NCI-H1436 treated with DMSO at 0.1 percent for 48 hours (cell line): ENCODE results near the gene PDE11A.

ENCODE experiments used
- DNase-seq: peaks from one replicate; lab custom pipeline; 2025; lab: John Stamatoyannopoulos, UW

The PDE11A gene

DNA sequence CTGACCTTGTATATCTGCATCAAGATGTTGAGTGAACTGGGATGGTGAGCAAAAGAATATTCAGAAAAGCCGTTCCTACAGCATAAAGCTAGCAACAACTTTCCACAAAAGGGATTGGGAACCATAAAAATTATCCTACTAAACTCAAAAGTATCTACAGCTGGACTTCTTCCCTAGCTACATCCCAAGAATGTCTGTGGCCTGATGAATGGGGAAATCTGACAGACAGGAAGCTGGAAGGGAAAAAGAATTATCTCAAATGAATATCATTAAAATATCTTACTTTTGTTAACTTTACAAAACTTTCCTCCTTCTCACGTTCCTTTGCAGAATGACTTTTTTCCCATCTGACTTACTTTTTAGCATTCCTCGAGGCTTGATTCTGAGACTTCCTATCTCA lies 150.9 kb downstream of the PDE11A start:
- no peak for DNase-seq

- DNase-seq: no peak
Observed at GRCh38 chr2:177917169-177917568, 155.4 kb downstream of the PDE11A start.

GRCh38 chr2:177916342-177916741 lies 156.2 kb downstream of the PDE11A start:
- no peak for DNase-seq

DNA sequence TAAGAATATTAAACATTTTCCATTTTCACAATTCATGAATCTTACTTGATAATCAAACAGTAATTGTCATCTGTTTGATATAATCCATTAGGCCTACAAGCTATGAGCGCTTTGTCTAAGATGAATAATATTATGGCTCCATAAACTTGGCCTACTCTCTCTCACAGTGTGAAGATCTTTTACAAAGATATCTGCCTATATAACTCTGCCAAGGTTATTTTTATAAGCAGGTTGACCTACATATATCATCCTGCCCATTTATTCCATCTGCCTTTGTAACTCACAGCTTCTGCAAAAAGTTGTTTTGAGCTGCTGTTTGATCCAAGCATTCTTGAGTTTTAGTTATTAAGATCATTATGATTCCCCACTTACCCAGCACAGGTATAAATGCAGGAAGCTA lies 158.3 kb downstream of the PDE11A start:
- no peak for DNase-seq

- no peak for DNase-seq
Observed at GRCh38 chr2:177909962-177910361, 162.6 kb downstream of the PDE11A start.

DNA sequence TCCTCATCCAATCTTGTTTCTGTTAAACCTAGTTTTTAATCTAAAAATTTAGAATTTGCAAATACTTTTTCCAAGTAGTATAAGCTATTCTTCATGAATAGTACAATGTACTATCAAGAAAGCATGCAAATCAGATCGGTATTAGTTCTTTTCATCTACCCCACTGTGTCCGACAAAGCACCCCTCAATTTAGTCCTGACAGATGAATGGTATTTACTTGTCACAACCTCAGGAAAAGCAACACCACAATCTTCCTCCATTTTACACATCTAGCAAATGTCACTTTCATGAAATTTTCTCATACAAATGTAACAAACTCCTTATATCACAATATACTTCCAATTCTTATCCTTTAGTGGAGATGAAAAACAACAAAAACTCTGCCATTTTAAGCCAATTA lies 163.8 kb downstream of the PDE11A start:
- no peak for DNase-seq

DNA sequence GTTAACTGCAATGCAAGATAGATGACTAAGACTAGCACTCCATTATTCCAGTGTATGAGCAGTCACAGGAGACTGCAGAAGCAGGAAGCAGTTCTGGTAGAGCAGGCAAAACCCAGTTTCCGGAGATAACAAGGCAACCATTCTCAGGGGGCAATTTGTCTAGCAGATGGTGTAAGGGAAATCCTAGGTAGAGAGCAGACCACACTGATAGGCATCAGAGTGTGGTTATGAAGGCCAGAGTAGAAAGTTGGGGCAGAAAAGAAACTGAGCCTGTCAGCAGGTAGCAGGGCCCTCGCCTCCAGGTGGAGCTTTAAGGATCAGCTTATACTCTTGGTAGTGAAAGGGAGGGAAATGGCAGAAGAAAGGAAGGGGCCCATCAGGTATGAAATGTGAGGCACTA lies 164.4 kb downstream of the PDE11A start:
- DNase-seq: no peak

DNA sequence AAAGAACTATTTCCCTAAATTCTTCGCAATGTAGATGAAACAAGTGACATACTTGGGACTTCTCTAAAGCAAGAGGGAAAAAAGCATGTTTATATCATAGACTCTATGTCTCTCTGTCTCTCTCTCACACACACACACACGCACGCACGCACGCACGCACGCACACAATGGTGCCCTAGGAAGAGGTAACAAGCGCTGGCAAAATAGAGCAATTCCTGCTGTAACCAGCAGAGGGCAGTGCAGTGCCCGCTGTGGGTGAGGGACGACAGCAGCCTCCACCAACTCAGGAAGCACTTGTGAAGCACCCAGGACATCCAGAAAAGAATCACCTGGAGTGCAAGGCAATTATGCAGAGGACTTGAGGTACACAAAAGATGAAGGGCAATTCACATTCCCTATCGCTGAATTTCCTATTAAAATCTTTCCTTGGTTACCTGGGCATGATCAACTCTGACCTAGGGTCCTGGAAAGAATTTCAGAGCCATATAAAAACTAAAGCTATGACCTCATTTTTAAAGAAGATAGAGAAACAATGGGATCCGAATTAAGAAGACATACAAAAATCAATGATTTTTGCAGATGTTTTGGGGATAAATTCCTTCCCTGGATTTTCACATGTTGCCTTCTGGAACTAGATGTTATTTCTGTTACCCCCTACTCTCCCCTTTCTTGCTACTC lies 166.4 kb downstream of the PDE11A start:
- DNase-seq: peak; percentile 10

DNA sequence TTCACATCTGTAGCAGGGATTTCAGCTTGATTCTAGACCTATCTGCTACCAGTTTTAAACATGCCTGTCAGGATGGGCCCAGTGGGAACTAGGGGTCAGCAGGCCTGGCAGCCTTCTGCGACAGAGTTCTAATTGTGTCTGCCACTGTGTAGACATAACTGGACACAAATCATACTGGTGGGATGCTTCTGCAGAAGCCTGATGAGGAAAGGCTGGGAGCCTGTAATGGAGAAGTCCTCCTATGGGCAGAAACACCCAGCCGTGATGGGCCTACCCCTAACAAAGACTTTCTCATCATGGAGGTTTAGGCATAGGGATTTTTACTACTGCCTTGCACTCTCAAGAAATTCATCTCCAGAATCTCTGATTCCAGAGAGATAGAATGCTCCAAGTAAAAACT lies 166.9 kb downstream of the PDE11A start:
- DNase-seq: no peak

- no peak for DNase-seq
Observed at GRCh38 chr2:177902395-177903163, 170.0 kb downstream of the PDE11A start.

GRCh38 chr2:177900082-177900481 lies 172.5 kb downstream of the PDE11A start:
- DNase-seq: no peak

- DNase-seq: no peak
Observed at GRCh38 chr2:177897278-177897677, 175.3 kb downstream of the PDE11A start.

GRCh38 chr2:177896587-177896986 lies 176.0 kb downstream of the PDE11A start:
- DNase-seq: no peak

DNA sequence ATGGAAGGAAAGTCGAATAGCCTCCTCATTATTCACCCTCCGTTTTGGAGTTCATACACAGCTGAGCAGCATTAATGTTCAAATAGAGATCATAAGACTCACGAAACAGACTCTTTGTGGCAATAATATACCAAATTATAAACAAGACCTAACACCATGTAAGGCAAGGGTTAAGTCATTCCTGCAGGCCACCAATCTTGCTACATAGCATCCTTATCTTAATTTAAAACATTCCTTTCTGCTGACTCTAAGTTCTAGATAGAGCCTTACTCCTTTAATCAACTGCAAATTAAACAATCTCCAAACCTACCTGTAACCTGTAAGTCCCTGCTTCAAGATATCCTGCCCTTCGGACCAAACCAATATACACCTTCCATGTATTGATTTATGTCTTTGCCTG lies 178.0 kb downstream of the PDE11A start:
- no peak for DNase-seq

GRCh38 chr2:177893880-177894279 lies 178.7 kb downstream of the PDE11A start:
- DNase-seq: no peak

- no peak for DNase-seq
Observed at GRCh38 chr2:177891533-177891932, 181.0 kb downstream of the PDE11A start.

- DNase-seq: no peak
Observed at GRCh38 chr2:177889818-177890460, 182.6 kb downstream of the PDE11A start.

DNA sequence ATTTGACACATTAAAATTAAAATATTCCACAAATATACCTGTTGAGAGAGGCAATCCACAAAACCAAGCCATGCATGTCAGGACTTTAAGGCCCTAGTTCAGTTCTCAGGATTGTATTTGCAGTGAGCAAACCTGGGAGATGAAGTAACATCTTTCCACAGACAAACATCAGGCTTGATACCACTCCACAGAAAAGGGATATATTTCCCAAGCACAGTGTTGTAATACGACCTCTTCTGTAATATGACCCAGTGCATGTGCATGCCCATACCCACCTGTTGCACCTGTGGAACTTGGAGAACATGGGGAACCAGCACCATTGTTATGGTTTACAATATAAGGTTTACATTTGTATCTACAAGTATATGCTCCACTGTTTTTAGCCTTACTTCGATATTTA lies 184.0 kb downstream of the PDE11A start:
- no peak for DNase-seq

DNA sequence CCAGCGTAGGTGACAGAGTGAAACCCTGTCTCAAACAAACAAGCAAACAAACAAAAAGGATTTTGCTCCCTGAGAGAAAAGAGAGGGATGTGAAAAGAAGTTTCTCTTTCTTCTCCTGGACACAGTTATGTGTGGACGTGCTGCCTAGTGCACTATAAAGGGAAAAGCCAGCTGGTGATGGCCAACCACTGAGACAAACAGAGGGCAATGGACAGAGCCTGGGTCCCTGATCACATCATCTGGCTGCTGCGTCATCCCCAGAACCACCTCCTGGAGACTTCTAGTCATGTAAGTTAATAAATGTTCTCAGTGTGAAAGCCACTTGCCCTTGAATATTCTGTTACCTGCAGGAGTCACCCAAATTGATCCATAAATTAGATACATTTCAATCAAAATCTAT lies 184.9 kb downstream of the PDE11A start:
- DNase-seq: no peak

GRCh38 chr2:177886824-177887223 lies 185.8 kb downstream of the PDE11A start:
- DNase-seq: no peak

DNA sequence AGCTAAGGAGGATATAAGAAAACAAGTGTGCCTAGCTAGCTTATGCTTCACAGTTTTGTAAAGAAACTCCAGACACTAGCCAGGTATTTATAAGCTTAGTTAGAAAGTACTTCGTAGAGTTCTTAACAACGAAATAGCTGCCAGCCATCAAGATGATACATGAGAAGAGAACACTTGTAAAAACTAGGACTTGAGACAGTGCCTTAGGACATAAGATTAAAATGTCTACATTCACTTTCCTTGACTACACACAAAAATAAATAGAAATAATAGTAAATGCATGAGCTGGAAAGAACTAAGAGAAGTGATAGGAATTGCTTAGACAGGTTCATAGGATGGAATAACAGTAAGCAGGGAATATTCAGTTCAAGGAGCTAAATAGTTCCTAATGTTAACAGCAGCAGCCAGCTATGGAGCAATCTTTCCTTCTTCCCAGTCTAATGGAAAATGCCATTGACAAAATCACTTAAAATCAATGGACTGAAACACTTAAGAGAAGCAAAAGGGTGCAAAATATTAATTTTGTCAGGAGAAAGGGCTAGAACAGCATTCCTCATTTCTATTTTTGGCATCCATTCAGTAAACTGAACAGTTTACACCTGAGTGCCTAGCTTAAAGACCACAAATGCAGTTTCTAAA lies 186.6 kb downstream of the PDE11A start:
- DNase-seq: no peak

GRCh38 chr2:177883177-177883576 lies 189.4 kb downstream of the PDE11A start:
- no peak for DNase-seq

DNA sequence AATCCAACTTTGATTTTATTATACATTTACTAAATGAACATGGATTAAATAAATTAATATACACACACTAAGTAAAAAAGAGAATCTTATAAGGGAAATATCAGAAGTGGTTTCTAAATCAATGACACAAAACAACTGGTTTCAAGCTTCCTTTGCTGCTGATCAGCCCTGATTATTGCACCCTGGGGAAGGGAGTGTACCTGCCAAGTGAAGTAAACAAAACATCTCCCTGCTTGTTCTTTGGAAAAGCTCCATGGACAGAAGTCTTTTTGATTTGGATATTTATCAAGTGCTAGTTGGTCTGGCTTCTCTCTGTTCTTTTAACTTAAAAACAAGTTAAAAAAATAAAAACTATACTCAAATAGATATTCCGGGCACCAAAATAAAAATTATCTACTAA lies 190.1 kb downstream of the PDE11A start:
- DNase-seq: no peak
